GM12873 (cell line): ENCODE measurements around the gene RSBN1.

Experiments
- TF ChIP-seq, protein P1 (sequence below): IDR thresholded peaks from 2 replicates; pipeline ENCODE4 v1.5.1; 2012; ENCODE audit warnings: low read depth, mild to moderate bottlenecking, moderate library complexity, low read length, control low read depth; ENCODE audit not compliant: insufficient read depth; ENCODE audit errors: missing control alignments

RSBN1 gene

DNA sequence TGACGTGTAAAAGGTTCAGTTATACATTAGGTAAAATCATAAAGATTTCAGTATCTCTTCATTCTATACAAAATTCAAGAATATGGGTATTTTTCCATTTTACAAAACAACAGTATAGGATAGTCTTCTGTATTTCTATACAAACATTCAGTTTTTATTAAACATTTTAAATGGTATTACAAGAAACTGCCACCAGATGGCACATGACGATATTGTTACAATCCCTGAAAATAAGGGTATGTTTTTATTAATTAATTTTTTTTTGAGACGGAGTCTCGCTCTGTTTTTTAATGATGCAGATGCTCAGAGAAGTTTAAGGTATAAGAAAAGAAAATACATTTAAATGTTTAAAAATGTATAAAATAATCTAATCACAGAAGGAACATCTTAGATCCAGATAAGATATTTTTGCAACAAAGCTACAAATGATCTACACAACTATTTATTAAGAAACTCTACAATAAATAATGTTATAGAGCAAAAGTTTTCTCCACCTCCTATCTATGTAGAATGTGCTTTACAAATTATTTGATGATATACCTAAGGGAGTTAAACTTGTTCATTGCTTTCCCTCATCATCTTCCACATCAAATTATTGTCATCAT, 23.5 kb upstream of the RSBN1 start:
- TF ChIP-seq, protein P1, sequence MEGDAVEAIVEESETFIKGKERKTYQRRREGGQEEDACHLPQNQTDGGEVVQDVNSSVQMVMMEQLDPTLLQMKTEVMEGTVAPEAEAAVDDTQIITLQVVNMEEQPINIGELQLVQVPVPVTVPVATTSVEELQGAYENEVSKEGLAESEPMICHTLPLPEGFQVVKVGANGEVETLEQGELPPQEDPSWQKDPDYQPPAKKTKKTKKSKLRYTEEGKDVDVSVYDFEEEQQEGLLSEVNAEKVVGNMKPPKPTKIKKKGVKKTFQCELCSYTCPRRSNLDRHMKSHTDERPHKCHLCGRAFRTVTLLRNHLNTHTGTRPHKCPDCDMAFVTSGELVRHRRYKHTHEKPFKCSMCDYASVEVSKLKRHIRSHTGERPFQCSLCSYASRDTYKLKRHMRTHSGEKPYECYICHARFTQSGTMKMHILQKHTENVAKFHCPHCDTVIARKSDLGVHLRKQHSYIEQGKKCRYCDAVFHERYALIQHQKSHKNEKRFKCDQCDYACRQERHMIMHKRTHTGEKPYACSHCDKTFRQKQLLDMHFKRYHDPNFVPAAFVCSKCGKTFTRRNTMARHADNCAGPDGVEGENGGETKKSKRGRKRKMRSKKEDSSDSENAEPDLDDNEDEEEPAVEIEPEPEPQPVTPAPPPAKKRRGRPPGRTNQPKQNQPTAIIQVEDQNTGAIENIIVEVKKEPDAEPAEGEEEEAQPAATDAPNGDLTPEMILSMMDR, result peak; percentile 29

DNA sequence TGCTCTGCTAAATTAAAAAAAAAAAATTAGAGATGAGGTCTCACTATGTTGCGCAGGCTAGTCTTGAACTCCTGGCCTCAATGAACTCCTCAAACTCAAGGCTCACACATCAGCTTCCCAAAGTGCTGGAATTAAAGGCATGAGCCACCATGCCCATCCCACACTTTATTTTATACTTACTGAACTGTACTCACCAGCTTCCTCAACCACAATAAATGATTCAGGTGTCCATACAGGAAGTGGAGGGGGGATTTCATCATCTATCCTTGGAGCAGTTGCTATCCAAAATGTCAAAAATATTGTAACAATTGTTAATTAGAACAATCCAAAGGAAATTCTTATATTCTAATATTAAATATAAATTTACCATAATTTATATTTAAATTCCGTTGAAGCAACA, 22.4 kb upstream of the RSBN1 start:
- TF ChIP-seq, protein P1, result no peak

DNA sequence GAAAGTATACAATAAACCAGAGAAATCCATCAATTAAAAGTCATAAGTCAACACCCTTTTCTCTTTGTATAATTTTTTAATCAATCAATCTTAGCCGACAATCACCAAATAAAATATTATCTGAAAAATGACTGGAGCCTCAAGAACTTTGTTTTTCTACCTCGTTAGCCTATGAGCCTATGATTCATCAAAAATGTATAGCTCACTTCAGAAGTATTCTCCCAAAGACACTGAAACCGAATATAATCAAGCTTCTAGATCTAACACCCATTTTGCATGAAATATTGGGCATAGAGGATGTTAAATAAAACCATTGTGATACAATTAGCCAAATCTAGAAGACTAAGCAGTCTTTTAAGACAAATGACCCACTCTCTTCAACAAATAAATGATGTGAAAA, 17.8 kb upstream of the RSBN1 start:
- TF ChIP-seq, protein P1, result no peak

DNA sequence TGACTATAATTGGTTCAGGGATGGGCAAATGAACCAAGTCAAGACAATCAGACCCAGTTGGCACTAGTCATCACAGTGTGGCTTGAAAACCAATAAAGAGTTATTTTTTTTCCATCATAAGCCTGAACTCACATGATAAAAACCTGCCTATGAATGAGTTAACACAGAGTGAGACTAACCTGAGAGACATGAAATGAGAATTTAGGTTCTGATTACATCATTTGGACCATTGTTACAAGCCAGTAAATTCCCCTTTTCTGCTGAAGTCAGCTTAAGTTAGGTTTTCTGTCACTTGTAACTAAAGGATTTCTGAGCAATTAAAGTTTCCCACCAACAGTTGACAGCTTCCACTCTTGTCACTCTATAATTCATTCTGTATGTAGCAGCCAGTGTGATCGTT, 9.6 kb upstream of the RSBN1 start:
- TF ChIP-seq, protein P1, result no peak

DNA sequence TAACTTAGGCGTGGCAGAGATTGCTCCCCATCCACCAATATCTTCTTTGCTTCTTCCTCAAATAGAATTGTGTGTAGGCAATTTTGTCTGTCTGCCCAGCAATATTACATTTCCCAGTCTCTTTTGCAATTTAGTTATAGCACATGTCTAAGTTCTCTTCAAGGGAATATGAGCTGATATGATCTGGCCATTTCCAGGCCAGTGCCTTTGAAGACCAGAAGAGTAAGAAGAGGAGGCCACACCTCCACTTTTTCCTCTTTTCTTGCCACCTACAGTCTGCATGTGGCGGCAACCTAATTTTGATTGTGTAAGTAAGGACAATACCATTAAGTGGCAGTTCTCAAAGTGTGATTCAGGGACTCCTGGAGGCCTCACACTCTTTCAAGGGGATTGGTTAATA, 6.3 kb upstream of the RSBN1 start:
- TF ChIP-seq, protein P1, result no peak

DNA sequence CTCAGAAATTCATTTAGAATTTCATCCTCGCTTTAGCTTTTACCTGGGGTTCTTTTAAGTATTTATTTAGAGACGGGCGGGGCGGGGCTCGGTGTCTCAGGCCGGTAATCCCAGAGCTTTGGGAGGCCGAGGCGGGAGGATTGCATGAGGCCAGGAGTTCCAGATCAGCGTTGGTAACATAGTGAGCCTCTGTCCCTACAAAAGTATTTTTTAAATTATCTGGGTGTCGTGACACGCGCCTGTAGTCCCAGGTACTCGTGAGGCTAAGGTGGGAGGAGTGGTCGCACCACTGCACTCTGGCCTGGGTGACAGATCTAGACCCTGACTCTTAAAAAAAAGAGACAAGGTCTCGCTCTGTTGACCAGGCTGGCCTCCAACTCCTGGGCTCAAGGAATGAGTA, 942 bp upstream of the RSBN1 start:
- TF ChIP-seq, protein P1, result no peak

DNA sequence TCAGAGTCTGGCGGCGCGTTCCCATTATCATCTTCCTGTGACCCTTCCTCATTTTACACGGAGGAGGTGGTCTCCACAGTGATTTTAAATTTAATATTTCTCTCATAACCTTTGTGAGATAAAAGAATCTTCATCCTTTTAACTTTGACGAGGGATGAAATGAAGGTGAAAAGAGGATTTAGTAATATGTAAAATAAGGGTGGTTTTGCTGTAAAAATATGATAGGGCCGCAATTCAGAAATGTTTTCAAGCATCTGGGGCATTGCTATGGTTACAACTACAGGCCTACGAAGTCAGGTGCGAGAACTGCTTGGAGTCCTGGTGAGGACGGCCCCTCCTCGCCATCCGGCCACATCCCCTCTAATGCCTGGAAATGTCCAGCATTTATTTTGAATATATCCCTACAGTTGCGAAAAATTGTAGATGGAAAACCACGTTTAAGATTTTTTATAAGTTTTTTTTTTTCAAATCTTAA, 422 bp upstream of the RSBN1 start:
- TF ChIP-seq, protein P1, result no peak
